ENCODE data around the gene FOSL1.

Gene FOSL1

DNA sequence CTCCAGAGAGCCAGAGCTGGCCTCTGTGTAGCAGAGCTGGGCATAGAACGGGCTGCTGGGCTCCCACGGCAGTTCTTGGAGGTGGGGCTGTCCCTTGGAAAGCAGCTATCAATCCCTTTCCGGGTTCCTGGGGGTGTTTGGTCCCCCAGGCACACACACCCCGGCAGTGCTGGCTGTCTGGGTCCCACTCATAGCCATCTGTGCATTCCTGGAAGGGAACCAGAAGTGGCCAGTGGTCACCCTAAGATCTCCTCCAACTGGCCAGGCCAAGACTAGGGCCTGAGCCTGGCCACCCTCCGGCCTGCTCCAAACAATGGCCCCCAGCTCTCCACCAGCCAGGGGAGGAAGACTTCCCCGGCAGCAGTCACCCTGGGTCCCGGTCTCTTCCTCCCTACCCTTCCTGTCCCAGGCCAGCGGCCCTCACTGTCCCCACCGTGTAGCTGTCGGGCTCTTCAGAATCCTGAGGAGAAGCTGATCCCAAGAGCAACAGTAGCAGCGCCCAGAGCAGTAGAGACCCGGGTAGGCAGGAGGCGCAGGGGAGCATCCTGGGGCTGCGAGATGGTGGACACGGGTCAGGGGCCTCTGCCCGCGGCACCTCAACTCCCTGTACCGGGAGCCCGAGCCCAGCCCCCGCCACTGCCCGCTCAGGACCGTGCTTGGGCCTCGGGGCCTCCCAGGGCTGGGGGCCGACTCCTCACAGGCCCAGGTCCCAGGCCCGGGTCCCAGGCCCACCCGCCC, 28.2 kb downstream of the FOSL1 start:
- Histone ChIP-seq H3K27ac (ENCODE audit: low read depth, low read length) (peak overlapping the region; percentile 88), H3K9ac (ENCODE audit: low read length in 5 of 5) (peak overlapping the region; percentile 68 to 86 (median 76))

DNA sequence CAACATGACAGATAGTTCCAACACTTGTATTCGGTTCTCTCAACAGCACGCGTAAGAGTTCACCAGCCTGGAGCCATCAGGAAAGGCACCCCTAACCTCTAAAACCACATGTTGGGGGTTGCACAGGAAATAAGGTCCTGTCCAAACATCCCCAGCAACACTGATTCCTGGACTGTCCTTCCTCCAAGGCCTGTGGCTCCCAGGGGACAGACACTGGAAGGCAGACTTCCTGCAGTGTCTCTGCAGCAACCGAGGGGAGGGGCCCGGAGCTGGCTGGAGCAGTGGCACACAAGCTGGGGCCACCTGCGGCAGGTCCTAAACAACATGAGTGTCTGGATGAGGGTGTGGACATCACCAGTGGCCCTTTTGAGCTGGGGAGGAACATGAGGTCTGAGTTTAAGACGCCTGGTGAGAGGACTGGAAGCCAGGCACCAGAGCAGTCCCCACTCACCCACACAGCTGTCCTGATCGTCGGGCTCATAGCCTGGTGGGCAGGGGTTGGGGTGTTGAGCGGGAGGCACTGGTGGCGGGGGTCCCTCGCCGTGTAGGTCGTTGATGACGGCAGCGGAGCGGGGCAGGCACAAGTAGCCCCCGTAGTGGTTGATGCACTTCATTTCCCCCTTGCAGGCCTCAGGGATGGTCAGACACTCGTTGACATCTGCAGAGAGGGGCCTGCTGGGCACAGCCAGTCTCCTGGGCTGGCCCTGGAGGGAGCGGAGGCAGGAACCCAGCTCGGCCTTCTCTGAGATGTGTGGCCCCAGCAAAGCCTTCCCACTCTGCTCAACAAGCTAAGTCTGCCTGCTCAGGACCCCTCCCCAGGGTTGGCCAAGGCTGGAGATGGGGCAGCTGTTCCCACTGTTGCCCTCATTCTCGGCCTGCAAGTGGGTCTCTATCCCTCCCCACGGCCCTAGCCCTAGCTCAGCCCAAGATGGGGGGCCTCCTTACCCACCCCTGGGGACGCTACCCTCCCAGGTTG, 29.2 kb downstream of the FOSL1 start:
- Histone ChIP-seq H3K9ac (ENCODE audit: low read length in 5 of 5) (peak overlapping the region; percentile 26 to 86 (median 76)), H3K36me3 (ENCODE audit: control insufficient read depth in 5 of 5, insufficient read depth in 5 of 5, low read length in 5 of 5) (peaks cover 0 to 38% (median 32%) of the 10 kb centered on the region in 5 donors)

More for the DNA sequence above, 28.2 kb downstream of the FOSL1 start:
- no peaks in the 10 kb centered on the region for H3K9me3 ChIP-seq (ENCODE audit: control insufficient read depth in 5 of 5, low read length in 5 of 5)
- peak overlapping the region; percentile 64 to 76 (median 65) for H3K4me3 ChIP-seq (ENCODE audit: low read depth in 1 of 5, low read length in 5 of 5)
- no peaks in the 10 kb centered on the region for H3K27me3 ChIP-seq (ENCODE audit: control insufficient read depth in 5 of 5, insufficient read depth in 4 of 5, low read length in 5 of 5)
- peaks cover 8 to 40% (median 34%) of the 10 kb centered on the region in 5 donors for H3K4me1 ChIP-seq (ENCODE audit: control insufficient read depth in 5 of 5, insufficient read depth in 5 of 5, low read length in 5 of 5)
- peaks cover 0 to 30% (median 22%) of the 10 kb centered on the region in 5 donors for H3K36me3 ChIP-seq (ENCODE audit: control insufficient read depth in 5 of 5, insufficient read depth in 5 of 5, low read length in 5 of 5)

DNA sequence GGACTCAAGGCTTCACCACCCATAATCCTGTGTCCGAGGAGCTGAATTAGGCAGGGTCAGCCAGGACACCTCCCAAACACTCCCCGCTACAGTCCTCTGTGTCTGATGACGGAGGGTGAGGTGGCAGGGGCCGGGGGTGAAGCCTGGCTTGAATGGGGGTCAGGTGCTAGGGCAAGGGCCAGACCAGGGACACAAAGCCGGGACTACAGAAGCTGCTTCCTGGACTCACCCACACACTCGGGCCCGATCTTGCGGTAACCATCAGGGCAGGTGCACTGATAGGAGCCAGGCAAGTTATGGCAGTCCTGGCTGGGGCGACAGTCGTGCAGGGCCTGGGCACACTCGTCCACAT, 29.9 kb downstream of the FOSL1 start:
- Histone ChIP-seq H3K27me3 (ENCODE audit: control insufficient read depth in 5 of 5, insufficient read depth in 4 of 5, low read length in 5 of 5) (no peaks in the 10 kb centered on the region), H3K4me1 (ENCODE audit: control insufficient read depth in 5 of 5, insufficient read depth in 5 of 5, low read length in 5 of 5) (peaks cover 8 to 40% (median 34%) of the 10 kb centered on the region in 5 donors), H3K36me3 (ENCODE audit: control insufficient read depth in 5 of 5, insufficient read depth in 5 of 5, low read length in 5 of 5) (peaks cover 0 to 45% (median 39%) of the 10 kb centered on the region in 5 donors), H3K27ac (ENCODE audit: low read depth, low read length) (no peak overlapping the region), H3K4me3 (ENCODE audit: low read depth in 1 of 5, low read length in 5 of 5) (peak overlapping the region in 1 of 5 donors; percentile 12), H3K9me3 (ENCODE audit: control insufficient read depth in 5 of 5, low read length in 5 of 5) (no peaks in the 10 kb centered on the region), H3K9ac (ENCODE audit: low read length in 5 of 5) (no peak overlapping the region)

More for the DNA sequence above, 29.2 kb downstream of the FOSL1 start:
- Histone ChIP-seq H3K27me3 (ENCODE audit: control insufficient read depth in 5 of 5, insufficient read depth in 4 of 5, low read length in 5 of 5) (no peaks in the 10 kb centered on the region), H3K4me1 (ENCODE audit: control insufficient read depth in 5 of 5, insufficient read depth in 5 of 5, low read length in 5 of 5) (peaks cover 8 to 40% (median 34%) of the 10 kb centered on the region in 5 donors), H3K4me3 (ENCODE audit: low read depth in 1 of 5, low read length in 5 of 5) (peak overlapping the region; percentile 64 to 76 (median 65)), H3K27ac (ENCODE audit: low read depth, low read length) (peak overlapping the region; percentile 88), H3K9me3 (ENCODE audit: control insufficient read depth in 5 of 5, low read length in 5 of 5) (no peaks in the 10 kb centered on the region)

DNA sequence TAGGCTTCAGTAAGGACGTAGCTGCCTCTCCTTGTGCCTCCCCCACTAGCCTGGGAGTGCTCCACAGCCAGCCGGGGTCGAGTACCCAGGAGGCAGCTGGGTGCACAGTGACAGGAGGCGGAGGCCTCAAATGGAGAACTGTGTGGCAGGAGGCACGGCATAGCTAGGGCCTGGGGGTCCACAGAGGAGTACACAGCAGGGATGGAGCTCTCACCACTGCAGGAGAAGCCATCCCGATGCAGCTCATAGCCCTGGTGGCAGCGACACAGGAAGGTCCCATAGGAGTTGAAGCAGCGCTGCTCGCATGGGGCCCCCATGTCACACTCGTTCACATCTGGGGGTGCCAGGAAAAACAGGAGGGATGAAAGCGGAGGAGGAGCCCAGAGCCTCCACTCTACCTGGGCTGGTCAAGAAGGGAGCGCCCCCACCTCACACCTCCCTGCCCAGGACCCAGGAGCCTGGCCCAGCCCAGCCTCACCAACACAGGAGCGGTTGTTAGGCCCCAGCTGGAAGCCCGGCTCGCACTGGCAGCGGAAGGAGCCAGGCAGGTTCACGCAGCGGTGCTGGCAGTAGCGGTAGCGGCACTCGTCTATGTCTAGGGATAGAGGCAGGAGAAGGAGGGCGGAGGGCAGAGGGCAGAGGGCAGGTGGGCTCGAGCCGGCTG, 30.4 kb downstream of the FOSL1 start:
- Histone ChIP-seq H3K36me3 (ENCODE audit: control insufficient read depth in 5 of 5, insufficient read depth in 5 of 5, low read length in 5 of 5) (peaks cover 0 to 50% (median 45%) of the 10 kb centered on the region in 5 donors), H3K4me1 (ENCODE audit: control insufficient read depth in 5 of 5, insufficient read depth in 5 of 5, low read length in 5 of 5) (peaks cover 8 to 40% (median 34%) of the 10 kb centered on the region in 5 donors), H3K9ac (ENCODE audit: low read length in 5 of 5) (no peak overlapping the region), H3K27ac (ENCODE audit: low read depth, low read length) (no peak overlapping the region), H3K9me3 (ENCODE audit: control insufficient read depth in 5 of 5, low read length in 5 of 5) (no peaks in the 10 kb centered on the region), H3K4me3 (ENCODE audit: low read depth in 1 of 5, low read length in 5 of 5) (no peak overlapping the region), H3K27me3 (ENCODE audit: control insufficient read depth in 5 of 5, insufficient read depth in 4 of 5, low read length in 5 of 5) (no peaks in the 10 kb centered on the region)

DNA sequence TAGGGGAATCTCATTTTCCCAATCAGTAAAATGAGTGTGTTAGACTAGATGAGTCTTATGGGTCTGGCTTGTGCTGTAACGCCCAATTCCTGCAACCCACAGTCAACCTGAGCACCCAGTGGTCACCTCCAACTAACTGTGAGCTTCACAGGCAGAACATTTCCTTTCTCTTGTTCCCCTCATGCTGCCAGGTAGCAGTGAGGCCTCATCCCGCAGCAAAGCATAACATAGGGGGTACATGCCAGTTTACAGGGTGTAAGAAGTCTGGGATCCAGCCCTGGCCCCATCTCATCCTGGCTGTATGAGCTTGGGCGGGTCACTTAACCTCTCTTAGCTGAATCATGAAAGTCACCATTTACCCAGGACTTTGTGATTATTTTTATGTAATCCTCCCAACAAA, 31.3 kb downstream of the FOSL1 start:
- no peak overlapping the region for H3K4me3 ChIP-seq (ENCODE audit: low read depth in 1 of 5, low read length in 5 of 5)
- H3K36me3 ChIP-seq (ENCODE audit: control insufficient read depth in 5 of 5, insufficient read depth in 5 of 5, low read length in 5 of 5), result peaks cover 0 to 59% (median 53%) of the 10 kb centered on the region in 5 donors
- no peaks in the 10 kb centered on the region for H3K27me3 ChIP-seq (ENCODE audit: control insufficient read depth in 5 of 5, insufficient read depth in 4 of 5, low read length in 5 of 5)
- no peak overlapping the region for H3K27ac ChIP-seq (ENCODE audit: low read depth, low read length)
- H3K4me1 ChIP-seq (ENCODE audit: control insufficient read depth in 5 of 5, insufficient read depth in 5 of 5, low read length in 5 of 5), result peaks cover 8 to 39% (median 32%) of the 10 kb centered on the region in 5 donors
- H3K9me3 ChIP-seq (ENCODE audit: control insufficient read depth in 5 of 5, low read length in 5 of 5), result no peaks in the 10 kb centered on the region
- no peak overlapping the region for H3K9ac ChIP-seq (ENCODE audit: low read length in 5 of 5)

DNA sequence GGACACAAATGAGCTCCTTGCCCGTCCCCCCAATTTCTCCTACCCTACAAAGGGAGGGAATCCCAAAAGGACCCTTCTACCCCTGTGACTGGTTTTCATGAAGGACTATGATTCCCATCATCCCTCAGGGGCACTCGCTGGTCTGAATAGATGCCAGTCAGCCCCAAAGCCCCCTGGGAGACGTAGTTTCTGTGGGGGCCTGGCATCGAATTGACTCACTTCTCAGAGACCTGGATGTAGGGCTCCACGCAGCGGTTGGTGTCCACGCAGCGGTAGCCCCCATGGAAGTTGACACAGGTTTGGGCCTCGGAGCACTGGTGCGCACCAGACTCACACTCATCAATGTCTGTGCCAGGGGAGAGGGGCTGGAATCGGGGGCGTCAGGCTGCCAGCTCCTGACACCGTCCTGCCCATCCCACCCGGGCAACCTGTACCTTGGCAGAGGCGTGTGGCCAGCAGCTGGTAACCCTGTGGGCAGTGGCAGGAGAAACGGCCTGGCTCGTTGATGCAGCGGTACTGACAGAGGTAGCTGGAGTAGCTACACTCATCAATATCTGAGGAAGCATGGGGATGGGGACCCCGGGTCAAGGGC, 32.0 kb downstream of the FOSL1 start:
- Histone ChIP-seq H3K9ac (ENCODE audit: low read length in 5 of 5) (no peak overlapping the region), H3K27me3 (ENCODE audit: control insufficient read depth in 5 of 5, insufficient read depth in 4 of 5, low read length in 5 of 5) (no peaks in the 10 kb centered on the region), H3K4me1 (ENCODE audit: control insufficient read depth in 5 of 5, insufficient read depth in 5 of 5, low read length in 5 of 5) (peaks cover 8 to 35% (median 31%) of the 10 kb centered on the region in 5 donors), H3K4me3 (ENCODE audit: low read depth in 1 of 5, low read length in 5 of 5) (no peak overlapping the region), H3K27ac (ENCODE audit: low read depth, low read length) (no peak overlapping the region), H3K9me3 (ENCODE audit: control insufficient read depth in 5 of 5, low read length in 5 of 5) (no peaks in the 10 kb centered on the region), H3K36me3 (ENCODE audit: control insufficient read depth in 5 of 5, insufficient read depth in 5 of 5, low read length in 5 of 5) (peaks cover 0 to 66% (median 61%) of the 10 kb centered on the region in 5 donors)

DNA sequence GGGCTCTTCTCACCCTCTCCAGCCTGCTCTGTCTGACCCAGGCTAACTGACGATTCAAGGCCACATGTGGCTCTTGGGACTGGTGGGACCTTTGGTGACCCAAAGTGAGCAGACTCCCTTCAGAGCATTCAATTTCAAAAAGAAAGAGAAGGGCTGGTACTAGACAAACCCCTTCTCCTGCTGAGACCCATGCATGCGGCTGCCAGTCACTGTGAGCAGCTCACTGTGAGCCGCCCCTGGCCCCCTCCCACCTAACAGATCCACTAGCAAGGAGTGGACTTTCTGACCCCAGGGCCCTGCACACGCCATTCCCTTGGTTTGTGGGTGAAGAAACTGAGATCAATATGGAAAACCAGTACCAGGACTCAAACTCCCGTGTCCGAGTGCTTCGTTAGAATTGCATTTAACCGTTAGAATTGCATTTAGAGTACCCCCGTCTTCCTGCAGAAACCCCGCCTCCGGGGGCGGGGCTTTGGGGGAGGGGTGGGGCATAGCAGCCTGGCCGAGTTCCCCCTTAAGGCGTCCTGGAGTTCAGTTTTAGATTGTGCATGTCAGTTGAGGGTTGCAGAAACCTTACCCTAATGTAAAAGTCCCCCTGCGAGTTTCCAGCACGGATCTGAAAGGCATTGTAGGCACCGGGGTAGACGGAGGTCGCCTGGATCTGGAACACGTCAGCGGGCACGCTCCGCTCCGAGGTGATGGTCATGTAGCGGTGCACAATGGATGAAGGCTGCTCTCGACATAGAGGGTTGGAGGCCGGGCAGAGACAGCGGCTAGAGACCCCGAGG, 32.7 kb downstream of the FOSL1 start:
- Histone ChIP-seq H3K36me3 (ENCODE audit: control insufficient read depth in 5 of 5, insufficient read depth in 5 of 5, low read length in 5 of 5) (peaks cover 0 to 73% (median 68%) of the 10 kb centered on the region in 5 donors), H3K4me3 (ENCODE audit: low read depth in 1 of 5, low read length in 5 of 5) (no peak overlapping the region), H3K27me3 (ENCODE audit: control insufficient read depth in 5 of 5, insufficient read depth in 4 of 5, low read length in 5 of 5) (no peaks in the 10 kb centered on the region), H3K9ac (ENCODE audit: low read length in 5 of 5) (no peak overlapping the region), H3K9me3 (ENCODE audit: control insufficient read depth in 5 of 5, low read length in 5 of 5) (no peaks in the 10 kb centered on the region), H3K27ac (ENCODE audit: low read depth, low read length) (no peak overlapping the region), H3K4me1 (ENCODE audit: control insufficient read depth in 5 of 5, insufficient read depth in 5 of 5, low read length in 5 of 5) (peaks cover 8 to 38% (median 33%) of the 10 kb centered on the region in 5 donors)

DNA sequence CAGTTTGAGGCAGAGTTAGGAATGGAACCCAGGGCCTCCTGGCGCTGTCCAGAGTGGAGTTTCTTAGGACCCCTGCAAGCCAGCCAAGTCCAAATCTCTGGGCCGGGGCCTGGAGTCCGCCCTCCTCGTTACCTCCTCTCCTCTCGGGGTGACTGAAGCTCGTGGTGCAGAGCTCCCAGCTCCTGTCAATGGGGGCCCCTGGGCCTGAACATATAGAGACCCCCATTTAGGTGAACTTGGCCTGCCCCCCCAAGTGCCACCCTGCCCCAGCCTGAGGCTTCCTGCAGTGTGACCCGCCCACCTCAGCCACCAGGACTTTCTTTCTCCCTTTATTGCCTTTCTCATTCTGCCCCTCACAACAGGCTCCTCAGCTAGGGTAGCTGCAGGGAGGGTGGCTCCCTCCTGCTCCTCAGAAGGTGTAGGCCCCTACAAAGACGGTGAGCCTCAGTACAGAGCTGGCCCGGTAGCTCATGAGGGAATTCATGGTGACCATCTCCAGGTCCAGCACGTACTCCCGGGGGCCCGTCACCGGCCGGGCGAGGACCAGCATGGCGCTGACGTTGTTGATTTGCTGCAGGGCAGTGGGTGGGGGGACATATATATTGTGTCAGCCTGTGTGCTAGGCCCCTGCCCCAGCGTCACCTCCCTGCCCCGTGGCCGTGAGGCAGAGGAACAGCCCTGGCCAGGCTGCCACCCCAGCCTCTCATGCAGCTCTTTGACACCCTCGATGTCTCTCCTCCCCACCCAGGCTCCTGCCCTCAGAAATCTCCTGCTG, 33.5 kb downstream of the FOSL1 start:
- H3K27me3 ChIP-seq (ENCODE audit: control insufficient read depth in 5 of 5, insufficient read depth in 4 of 5, low read length in 5 of 5), result no peaks in the 10 kb centered on the region
- no peak overlapping the region for H3K27ac ChIP-seq (ENCODE audit: low read depth, low read length)
- H3K9me3 ChIP-seq (ENCODE audit: control insufficient read depth in 5 of 5, low read length in 5 of 5), result no peaks in the 10 kb centered on the region
- H3K36me3 ChIP-seq (ENCODE audit: control insufficient read depth in 5 of 5, insufficient read depth in 5 of 5, low read length in 5 of 5), result peaks cover 0 to 80% (median 75%) of the 10 kb centered on the region in 5 donors
- no peak overlapping the region for H3K4me3 ChIP-seq (ENCODE audit: low read depth in 1 of 5, low read length in 5 of 5)
- H3K4me1 ChIP-seq (ENCODE audit: control insufficient read depth in 5 of 5, insufficient read depth in 5 of 5, low read length in 5 of 5), result peaks cover 8 to 39% (median 35%) of the 10 kb centered on the region in 5 donors
- no peak overlapping the region for H3K9ac ChIP-seq (ENCODE audit: low read length in 5 of 5)

Data from subcutaneous abdominal adipose tissue (tissue), 5 donors.